Activated T-helper 17 cell treated with anti-CD3 and anti-CD28 coated beads, Interleukin-2, amount 50 U/mL, for 72 hours (primary cell): ENCODE results near the gene KCP. TPM values are rescaled to one million over a fixed set of nuclear protein-coding genes. Genes with fewer than 3 reads are reported as not detected.

Experiments
- ATAC-seq: fragments of 150-1000 bp; cut with Tn5 transposase; replicated peaks from 2 replicates; pipeline ENCODE4 v1.10.0; 2021; ENCODE audit warnings: mild to moderate bottlenecking, moderate library complexity
- H3K27ac Mint-ChIP-seq: one replicate; pipeline ENCODE4 v1.8.0; 2022; ENCODE audit warnings: mixed read lengths
- H3K27me3 Mint-ChIP-seq: one replicate; pipeline ENCODE4 v1.8.0; 2022; ENCODE audit warnings: mixed read lengths
- H3K36me3 Mint-ChIP-seq: one replicate; pipeline ENCODE4 v1.8.0; 2022; ENCODE audit warnings: low read depth, mild to moderate bottlenecking, mixed read lengths
- H3K4me1 Mint-ChIP-seq: one replicate; pipeline ENCODE4 v1.8.0; 2022; ENCODE audit warnings: mixed read lengths
- H3K4me3 Mint-ChIP-seq: one replicate; pipeline ENCODE4 v1.8.0; 2022; ENCODE audit warnings: mild to moderate bottlenecking, mixed read lengths
- H3K9me3 Mint-ChIP-seq: one replicate; pipeline ENCODE4 v1.8.0; 2022; ENCODE audit warnings: mixed read lengths
- total RNA-seq, 2 donors: library from RNA; stranded (reverse); gene quantifications; one replicate each; pipeline ENCODE4 v1.2.3, GENCODE V29; 2022

The KCP gene
- total RNA-seq, 2 donors from 2014 or later = 0.09 to 1.0 TPM

- Mint-ChIP-seq H3K36me3 (no peaks in the 10 kb centered on the region), H3K27ac (no peak overlapping the region), H3K9me3 (no peaks in the 10 kb centered on the region), H3K4me3 (no peak overlapping the region), H3K4me1 (no peaks in the 10 kb centered on the region), H3K27me3 (peaks cover 4% of the 10 kb centered on the region)
- no peak for ATAC-seq
Observed at GRCh38 chr7:128884561-128885369, 25.7 kb downstream of the KCP start.

- Mint-ChIP-seq H3K27ac (no peak overlapping the region), H3K4me3 (peak overlapping the region; percentile 35)
Observed at GRCh38 chr7:128883622-128884448, 26.7 kb downstream of the KCP start.

GRCh38 chr7:128882134-128882533, 28.4 kb downstream of the KCP start:
- Mint-ChIP-seq H3K27ac (no peak overlapping the region), H3K27me3 (peaks cover 4% of the 10 kb centered on the region), H3K36me3 (no peaks in the 10 kb centered on the region), H3K9me3 (no peaks in the 10 kb centered on the region), H3K4me1 (no peaks in the 10 kb centered on the region), H3K4me3 (no peak overlapping the region)
- ATAC-seq = no peak

More at GRCh38 chr7:128883622-128884448, 26.7 kb downstream of the KCP start:
- no peaks in the 10 kb centered on the region for H3K9me3 Mint-ChIP-seq
- H3K36me3 Mint-ChIP-seq = no peaks in the 10 kb centered on the region
- H3K27me3 Mint-ChIP-seq = peaks cover 4% of the 10 kb centered on the region
- H3K4me1 Mint-ChIP-seq = no peaks in the 10 kb centered on the region
- ATAC-seq = peak; percentile 88

GRCh38 chr7:128881458-128882125, 28.9 kb downstream of the KCP start:
- no peak for ATAC-seq
- Mint-ChIP-seq H3K27ac (no peak overlapping the region), H3K9me3 (no peaks in the 10 kb centered on the region), H3K36me3 (no peaks in the 10 kb centered on the region), H3K4me1 (no peaks in the 10 kb centered on the region), H3K27me3 (peaks cover 4% of the 10 kb centered on the region), H3K4me3 (no peak overlapping the region)

- Mint-ChIP-seq H3K27ac (no peak overlapping the region), H3K9me3 (no peaks in the 10 kb centered on the region), H3K4me3 (no peak overlapping the region), H3K27me3 (peaks cover 3% of the 10 kb centered on the region), H3K36me3 (no peaks in the 10 kb centered on the region), H3K4me1 (no peaks in the 10 kb centered on the region)
- ATAC-seq = no peak
Observed at GRCh38 chr7:128880791-128881457, 29.6 kb downstream of the KCP start.

- Mint-ChIP-seq H3K4me3 (no peak overlapping the region), H3K27me3 (no peaks in the 10 kb centered on the region), H3K4me1 (no peaks in the 10 kb centered on the region), H3K9me3 (no peaks in the 10 kb centered on the region), H3K36me3 (no peaks in the 10 kb centered on the region), H3K27ac (no peak overlapping the region)
- ATAC-seq = no peak
Observed at GRCh38 chr7:128879939-128880746, 30.4 kb downstream of the KCP start.

- Mint-ChIP-seq H3K36me3 (no peaks in the 10 kb centered on the region), H3K4me3 (no peak overlapping the region), H3K27ac (no peak overlapping the region), H3K9me3 (no peaks in the 10 kb centered on the region), H3K27me3 (no peaks in the 10 kb centered on the region), H3K4me1 (no peaks in the 10 kb centered on the region)
- no peak for ATAC-seq
Observed at GRCh38 chr7:128879461-128879938, 31.0 kb downstream of the KCP start.

- Mint-ChIP-seq H3K27ac (no peak overlapping the region), H3K27me3 (no peaks in the 10 kb centered on the region), H3K4me3 (no peak overlapping the region), H3K4me1 (no peaks in the 10 kb centered on the region), H3K9me3 (no peaks in the 10 kb centered on the region), H3K36me3 (no peaks in the 10 kb centered on the region)
- ATAC-seq = no peak
Observed at GRCh38 chr7:128878226-128879105, 32.0 kb downstream of the KCP start.

GRCh38 chr7:128877756-128878120, 32.8 kb downstream of the KCP start:
- Mint-ChIP-seq H3K36me3 (no peaks in the 10 kb centered on the region), H3K27me3 (no peaks in the 10 kb centered on the region), H3K4me1 (no peaks in the 10 kb centered on the region), H3K4me3 (no peak overlapping the region), H3K27ac (no peak overlapping the region), H3K9me3 (no peaks in the 10 kb centered on the region)
- no peak for ATAC-seq

- no peaks in the 10 kb centered on the region for H3K27me3 Mint-ChIP-seq
- H3K27ac Mint-ChIP-seq = no peak overlapping the region
- no peak overlapping the region for H3K4me3 Mint-ChIP-seq
- H3K9me3 Mint-ChIP-seq = no peaks in the 10 kb centered on the region
- no peaks in the 10 kb centered on the region for H3K4me1 Mint-ChIP-seq
- H3K36me3 Mint-ChIP-seq = no peaks in the 10 kb centered on the region
- no peak for ATAC-seq
Observed at GRCh38 chr7:128876978-128877755, 33.3 kb downstream of the KCP start.

- Mint-ChIP-seq H3K9me3 (no peaks in the 10 kb centered on the region), H3K36me3 (no peaks in the 10 kb centered on the region), H3K4me1 (no peaks in the 10 kb centered on the region), H3K27me3 (no peaks in the 10 kb centered on the region), H3K27ac (no peak overlapping the region), H3K4me3 (no peak overlapping the region)
- no peak for ATAC-seq
Observed at GRCh38 chr7:128876586-128876977, 33.9 kb downstream of the KCP start.

- H3K27ac Mint-ChIP-seq = no peak overlapping the region
- H3K4me3 Mint-ChIP-seq = no peak overlapping the region
- no peaks in the 10 kb centered on the region for H3K36me3 Mint-ChIP-seq
- no peaks in the 10 kb centered on the region for H3K27me3 Mint-ChIP-seq
- no peak for ATAC-seq
- H3K4me1 Mint-ChIP-seq = no peaks in the 10 kb centered on the region
- H3K9me3 Mint-ChIP-seq = no peaks in the 10 kb centered on the region
Observed at GRCh38 chr7:128876127-128876526, 34.4 kb downstream of the KCP start.
